ENCODE results near the gene FAM227A.

Gene FAM227A

GRCh38 chr22:38641476-38642040, 14.6 kb downstream of the FAM227A start:
- no peak overlapping the region for H3K27ac ChIP-seq

GRCh38 chr22:38638728-38639127, 17.5 kb downstream of the FAM227A start:
- Histone ChIP-seq H3K27ac (no peak overlapping the region), H3K9me3 (no peaks in the 10 kb centered on the region), H3K36me3 (peaks cover 0 to 9% (median 0%) of the 10 kb centered on the region in 3 donors), H3K4me1 (no peaks in the 10 kb centered on the region), H3K4me3 (no peak overlapping the region), H3K27me3 (no peaks in the 10 kb centered on the region)
- DNase-seq: no peak
- intact Hi-C loops (cut with DNase I; ENCODE audit: low total_unique reads): no loop called here
- TF ChIP-seq, protein P1, sequence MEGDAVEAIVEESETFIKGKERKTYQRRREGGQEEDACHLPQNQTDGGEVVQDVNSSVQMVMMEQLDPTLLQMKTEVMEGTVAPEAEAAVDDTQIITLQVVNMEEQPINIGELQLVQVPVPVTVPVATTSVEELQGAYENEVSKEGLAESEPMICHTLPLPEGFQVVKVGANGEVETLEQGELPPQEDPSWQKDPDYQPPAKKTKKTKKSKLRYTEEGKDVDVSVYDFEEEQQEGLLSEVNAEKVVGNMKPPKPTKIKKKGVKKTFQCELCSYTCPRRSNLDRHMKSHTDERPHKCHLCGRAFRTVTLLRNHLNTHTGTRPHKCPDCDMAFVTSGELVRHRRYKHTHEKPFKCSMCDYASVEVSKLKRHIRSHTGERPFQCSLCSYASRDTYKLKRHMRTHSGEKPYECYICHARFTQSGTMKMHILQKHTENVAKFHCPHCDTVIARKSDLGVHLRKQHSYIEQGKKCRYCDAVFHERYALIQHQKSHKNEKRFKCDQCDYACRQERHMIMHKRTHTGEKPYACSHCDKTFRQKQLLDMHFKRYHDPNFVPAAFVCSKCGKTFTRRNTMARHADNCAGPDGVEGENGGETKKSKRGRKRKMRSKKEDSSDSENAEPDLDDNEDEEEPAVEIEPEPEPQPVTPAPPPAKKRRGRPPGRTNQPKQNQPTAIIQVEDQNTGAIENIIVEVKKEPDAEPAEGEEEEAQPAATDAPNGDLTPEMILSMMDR (IDR thresholded peaks at IDR 0.05): no peak

More at GRCh38 chr22:38641476-38642040, 14.6 kb downstream of the FAM227A start:
- Histone ChIP-seq H3K4me3 (no peak overlapping the region), H3K4me1 (no peaks in the 10 kb centered on the region), H3K9me3 (no peaks in the 10 kb centered on the region), H3K27me3 (no peaks in the 10 kb centered on the region), H3K36me3 (peaks cover 0 to 11% (median 0%) of the 10 kb centered on the region in 3 donors)
- TF ChIP-seq, protein P1 (IDR thresholded peaks at IDR 0.05): no peak
- intact Hi-C loops (cut with DNase I; ENCODE audit: low total_unique reads): no loop called here
- no peak for DNase-seq

GRCh38 chr22:38638216-38638615, 18.0 kb downstream of the FAM227A start:
- Histone ChIP-seq H3K9me3 (no peaks in the 10 kb centered on the region), H3K4me3 (no peak overlapping the region), H3K27me3 (no peaks in the 10 kb centered on the region), H3K36me3 (peaks cover 0 to 9% (median 0%) of the 10 kb centered on the region in 3 donors), H3K27ac (no peak overlapping the region), H3K4me1 (no peaks in the 10 kb centered on the region)
- intact Hi-C loops (cut with DNase I; ENCODE audit: low total_unique reads): no loop called here
- TF ChIP-seq, protein P1 (IDR thresholded peaks at IDR 0.05): no peak
- DNase-seq: no peak

DNA sequence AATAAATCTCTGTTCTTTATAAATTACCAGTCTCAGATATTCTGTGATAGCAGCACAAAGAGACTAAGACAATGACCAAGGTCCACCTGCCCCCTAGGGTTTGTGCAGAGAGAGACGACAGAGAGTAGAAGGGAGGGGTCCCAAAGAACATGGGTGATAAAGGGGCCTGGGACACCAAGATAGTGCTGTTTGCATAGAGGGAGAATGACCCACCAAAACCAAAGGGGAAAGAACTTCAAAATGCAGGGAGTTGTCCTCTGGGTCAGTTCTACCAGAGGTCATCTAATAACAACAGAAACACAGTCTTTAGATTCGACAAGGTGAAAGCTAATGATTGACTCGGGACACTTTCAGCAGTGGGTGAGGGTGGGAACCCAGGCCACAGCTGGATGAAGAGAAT, 23.7 kb downstream of the FAM227A start:
- TF ChIP-seq, protein P1 (IDR thresholded peaks at IDR 0.05): no peak
- intact Hi-C loops (cut with DNase I; ENCODE audit: low total_unique reads): no loop called here
- no peaks in the 10 kb centered on the region for H3K27me3 ChIP-seq

DNA sequence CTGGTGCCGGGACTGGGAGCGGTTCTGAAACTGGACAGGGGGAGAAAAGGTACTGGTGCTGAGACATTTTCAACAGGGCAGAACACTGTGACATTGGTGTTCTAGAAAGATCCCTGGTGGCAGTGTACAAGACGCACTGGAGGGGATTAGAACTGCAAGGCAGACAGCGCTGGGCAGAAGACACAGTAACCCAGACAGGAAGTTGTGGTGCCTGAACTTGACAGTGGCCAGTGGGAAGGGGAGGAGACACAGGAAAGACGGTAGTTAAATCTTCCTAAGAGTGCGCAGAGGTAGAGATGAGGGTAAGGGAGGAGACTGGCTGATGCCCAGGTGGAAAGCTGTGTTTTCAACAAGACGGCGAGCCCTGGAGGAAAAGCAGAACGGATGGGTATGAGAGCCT, 24.5 kb downstream of the FAM227A start:
- no peak overlapping the region for H3K4me3 ChIP-seq
- H3K4me1 ChIP-seq: no peaks in the 10 kb centered on the region
- no peak overlapping the region for H3K27ac ChIP-seq
- DNase-seq: no peak
- intact Hi-C loops (cut with DNase I; ENCODE audit: low total_unique reads): no loop called here
- H3K27me3 ChIP-seq: no peaks in the 10 kb centered on the region
- H3K9me3 ChIP-seq: no peaks in the 10 kb centered on the region
- H3K36me3 ChIP-seq: peaks cover 0 to 9% (median 0%) of the 10 kb centered on the region in 3 donors
- TF ChIP-seq, protein P1 (IDR thresholded peaks at IDR 0.05): no peak

More for the DNA sequence above, 23.7 kb downstream of the FAM227A start:
- Histone ChIP-seq H3K36me3 (peaks cover 0 to 9% (median 0%) of the 10 kb centered on the region in 3 donors), H3K9me3 (no peaks in the 10 kb centered on the region), H3K4me1 (no peaks in the 10 kb centered on the region), H3K4me3 (no peak overlapping the region), H3K27ac (no peak overlapping the region)
- no peak for DNase-seq

GRCh38 chr22:38629108-38629507, 27.1 kb downstream of the FAM227A start:
- TF ChIP-seq, protein P1 (IDR thresholded peaks at IDR 0.05): no peak
- H3K9me3 ChIP-seq: no peaks in the 10 kb centered on the region
- no peak overlapping the region for H3K4me3 ChIP-seq
- intact Hi-C loops (cut with DNase I; ENCODE audit: low total_unique reads): no loop called here
- no peaks in the 10 kb centered on the region for H3K4me1 ChIP-seq
- H3K27ac ChIP-seq: no peak overlapping the region
- H3K27me3 ChIP-seq: no peaks in the 10 kb centered on the region
- DNase-seq: no peak
- H3K36me3 ChIP-seq: no peaks in the 10 kb centered on the region
